ENCODE measurements around the gene MACF1. TPM values are rescaled to one million over a fixed set of nuclear protein-coding genes. Genes with fewer than 3 reads are reported as not detected.

The MACF1 gene, protein sequence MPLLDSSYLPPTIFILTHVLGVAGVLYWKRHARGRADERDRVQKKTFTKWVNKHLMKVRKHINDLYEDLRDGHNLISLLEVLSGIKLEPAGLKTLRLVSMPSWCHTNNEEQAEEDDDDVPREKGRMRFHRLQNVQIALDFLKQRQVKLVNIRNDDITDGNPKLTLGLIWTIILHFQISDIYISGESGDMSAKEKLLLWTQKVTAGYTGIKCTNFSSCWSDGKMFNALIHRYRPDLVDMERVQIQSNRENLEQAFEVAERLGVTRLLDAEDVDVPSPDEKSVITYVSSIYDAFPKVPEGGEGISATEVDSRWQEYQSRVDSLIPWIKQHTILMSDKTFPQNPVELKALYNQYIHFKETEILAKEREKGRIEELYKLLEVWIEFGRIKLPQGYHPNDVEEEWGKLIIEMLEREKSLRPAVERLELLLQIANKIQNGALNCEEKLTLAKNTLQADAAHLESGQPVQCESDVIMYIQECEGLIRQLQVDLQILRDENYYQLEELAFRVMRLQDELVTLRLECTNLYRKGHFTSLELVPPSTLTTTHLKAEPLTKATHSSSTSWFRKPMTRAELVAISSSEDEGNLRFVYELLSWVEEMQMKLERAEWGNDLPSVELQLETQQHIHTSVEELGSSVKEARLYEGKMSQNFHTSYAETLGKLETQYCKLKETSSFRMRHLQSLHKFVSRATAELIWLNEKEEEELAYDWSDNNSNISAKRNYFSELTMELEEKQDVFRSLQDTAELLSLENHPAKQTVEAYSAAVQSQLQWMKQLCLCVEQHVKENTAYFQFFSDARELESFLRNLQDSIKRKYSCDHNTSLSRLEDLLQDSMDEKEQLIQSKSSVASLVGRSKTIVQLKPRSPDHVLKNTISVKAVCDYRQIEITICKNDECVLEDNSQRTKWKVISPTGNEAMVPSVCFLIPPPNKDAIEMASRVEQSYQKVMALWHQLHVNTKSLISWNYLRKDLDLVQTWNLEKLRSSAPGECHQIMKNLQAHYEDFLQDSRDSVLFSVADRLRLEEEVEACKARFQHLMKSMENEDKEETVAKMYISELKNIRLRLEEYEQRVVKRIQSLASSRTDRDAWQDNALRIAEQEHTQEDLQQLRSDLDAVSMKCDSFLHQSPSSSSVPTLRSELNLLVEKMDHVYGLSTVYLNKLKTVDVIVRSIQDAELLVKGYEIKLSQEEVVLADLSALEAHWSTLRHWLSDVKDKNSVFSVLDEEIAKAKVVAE (N-terminal part only)
- 100 to 1,000 TPM; 212 to 331 (median 269) TPM for total RNA-seq
- polyA plus RNA-seq: 100 to 1,000 TPM in 1 of 2 donors, 10 to 100 TPM in 1; 93.6 to 198 TPM
- long read RNA-seq, donor 1, full-length matches to known transcripts: 9 of 80 reads
- long read RNA-seq, donor 1, partial matches to known transcripts: 31 of 80 reads
- long read RNA-seq, donor 1, other reads (novel, unspliced or antisense): 40 of 80 reads
- long read RNA-seq, donor 2, full-length matches to known transcripts: 15 of 25 reads
- long read RNA-seq, donor 2, partial matches to known transcripts: 10 of 25 reads
- long read RNA-seq, donor 2, other reads (novel, unspliced or antisense): 0 of 25 reads
- long read RNA-seq, donor 3, partial matches to known transcripts: 25 of 44 reads
- long read RNA-seq, donor 3, other reads (novel, unspliced or antisense): 18 of 44 reads

DNA sequence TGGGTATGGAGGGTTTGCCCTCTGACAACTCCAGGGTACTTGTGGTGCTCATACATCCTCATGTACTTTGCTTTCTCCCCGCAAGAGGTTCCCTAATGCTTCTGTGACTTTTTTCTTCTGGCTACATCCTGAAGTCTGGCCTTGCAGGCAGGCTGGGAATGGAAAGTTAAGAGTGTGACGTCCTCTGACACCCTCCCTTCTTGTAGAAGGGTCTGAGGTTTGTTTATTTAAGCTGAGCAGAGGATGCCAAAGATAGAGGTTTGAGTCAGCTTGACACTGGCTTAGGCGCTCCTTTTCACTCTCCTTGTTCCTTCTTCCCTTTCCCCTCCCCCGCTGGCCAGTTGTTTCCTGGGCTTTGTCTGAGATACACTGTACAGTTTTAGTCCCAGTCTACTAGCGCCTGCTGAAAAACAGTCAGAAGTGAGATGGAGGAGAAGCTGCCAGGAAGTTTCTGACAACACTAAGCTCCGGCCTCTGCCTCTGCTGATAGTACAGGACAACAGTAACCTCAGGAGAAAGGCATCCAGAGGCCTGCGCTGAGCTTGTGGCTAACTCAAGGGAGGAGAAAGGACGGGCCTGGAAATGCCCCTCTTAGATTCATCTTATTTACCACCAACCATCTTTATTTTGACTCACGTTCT lies at the start of gene MACF1:
MACF1 (plus strand) TSS at position 255 of the 641 bp plus-strand sequence; CDS start at position 583, 328 bp downstream.
- TF ChIP-seq POLR2A (IDR thresholded peaks at IDR 0.05) (peak; percentile 73), CTCF (IDR thresholded peaks at IDR 0.05) (peak in 2 of 3 donors; percentile 72 to 77), EP300 (IDR thresholded peaks at IDR 0.05) (no peak)
- Histone ChIP-seq H3K27ac (peak within 1 kb of the TSS; percentile 78 to 95), H3K4me3 (peak within 1 kb of the TSS; percentile 48), H3K9me3 (no peaks in the 10 kb centered on the region), H3K4me1 (ENCODE audit: insufficient read depth) (peaks cover 9% of the 10 kb centered on the region), H3K36me3 (no peaks in the 10 kb centered on the region), H3K27me3 (no peaks in the 10 kb centered on the region)
- intact Hi-C loops (cut with DNase I): loop anchor here in 3 of 4 donors (5.0 to 10.0 kb wide), 3 partner anchors 50 to 100 kb away; no protein-coding TSS in a partner anchor
- WGBS, 3 donors: 0 to 2% (median 0%) methylated on average over 9 of the region's 9 CpGs
- peak; percentile 77 to 87 (median 83) for DNase-seq

DNA sequence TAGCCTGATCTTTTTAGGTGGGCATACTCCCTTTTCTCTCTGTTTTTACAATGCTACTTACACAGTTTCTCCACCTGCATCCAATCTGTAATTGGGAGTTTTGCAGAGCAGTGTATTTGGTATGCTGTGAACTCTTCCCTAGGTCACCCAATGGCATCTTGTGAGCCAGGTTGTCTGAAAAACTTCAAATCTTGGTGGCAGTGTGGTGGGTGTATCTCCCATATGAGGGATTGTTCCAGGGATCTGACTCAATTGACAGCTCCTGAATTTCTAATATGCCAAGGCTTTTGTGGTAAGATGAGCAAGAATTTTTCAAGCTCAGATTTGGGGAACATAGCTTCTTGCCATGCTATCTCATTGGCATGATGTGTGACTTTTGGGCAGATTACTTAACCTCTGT lies 47.2 kb upstream of the MACF1 start:
- peaks cover 25% of the 10 kb centered on the region for H3K4me1 ChIP-seq (ENCODE audit: insufficient read depth)
- H3K27ac ChIP-seq: no peak overlapping the region
- H3K9me3 ChIP-seq: no peaks in the 10 kb centered on the region
- no peaks in the 10 kb centered on the region for H3K36me3 ChIP-seq
- no peak for DNase-seq
- H3K27me3 ChIP-seq: no peaks in the 10 kb centered on the region
- intact Hi-C loops (cut with DNase I): no loop called here
- TF ChIP-seq CTCF (IDR thresholded peaks at IDR 0.05) (no peak), EP300 (IDR thresholded peaks at IDR 0.05) (no peak), POLR2A (IDR thresholded peaks at IDR 0.05) (no peak)
- H3K4me3 ChIP-seq: no peak overlapping the region

DNA sequence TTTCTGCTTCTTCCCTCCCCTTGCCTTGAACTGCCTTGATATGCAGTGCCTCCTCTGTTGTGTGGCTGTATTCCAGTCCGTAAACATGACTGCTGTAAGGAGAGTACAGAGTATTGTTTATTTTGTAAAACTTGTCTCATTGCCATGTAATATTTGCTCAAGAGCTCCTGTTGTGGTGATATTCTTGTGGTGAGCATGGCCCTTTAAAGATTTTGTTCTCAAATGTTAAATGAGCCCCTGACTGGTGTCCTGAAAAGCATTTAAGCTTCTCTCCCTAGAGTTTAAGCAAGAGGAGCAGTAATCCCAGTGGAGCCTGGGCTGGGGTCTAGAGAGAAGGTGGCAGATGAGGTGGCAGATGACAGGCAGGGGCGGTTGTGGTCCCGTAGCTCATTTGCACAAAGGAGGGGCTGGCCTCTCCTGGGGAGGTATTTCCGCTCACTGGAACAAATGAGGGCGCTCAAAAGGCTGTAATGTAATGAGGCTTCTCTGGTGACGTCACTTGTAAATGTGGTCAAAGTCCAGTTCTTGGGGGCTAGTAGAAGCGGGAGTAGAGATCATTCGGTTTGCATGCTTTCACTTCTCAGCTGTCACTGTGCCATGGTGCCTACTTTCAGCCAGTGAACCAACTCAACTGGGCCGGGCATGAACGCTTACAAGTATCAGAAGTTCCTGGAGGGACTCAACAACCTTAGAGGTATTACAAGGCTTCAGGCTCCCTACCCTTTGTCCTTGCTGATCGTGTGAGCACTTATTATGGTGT lies 46.0 kb upstream of the MACF1 start:
- WGBS, 3 donors: 59 to 70% (median 61%) methylated on average over 11 of the region's 11 CpGs
- peaks cover 23% of the 10 kb centered on the region for H3K4me1 ChIP-seq (ENCODE audit: insufficient read depth)
- no peak for DNase-seq
- intact Hi-C loops (cut with DNase I): no loop called here
- no peaks in the 10 kb centered on the region for H3K36me3 ChIP-seq
- no peaks in the 10 kb centered on the region for H3K9me3 ChIP-seq
- H3K27ac ChIP-seq: peak overlapping the region in 1 of 2 donors; percentile 22
- no peaks in the 10 kb centered on the region for H3K27me3 ChIP-seq
- TF ChIP-seq EP300 (IDR thresholded peaks at IDR 0.05) (no peak), CTCF (IDR thresholded peaks at IDR 0.05) (no peak), POLR2A (IDR thresholded peaks at IDR 0.05) (no peak)
- no peak overlapping the region for H3K4me3 ChIP-seq
